Stomach (tissue), 9 donors: ENCODE results near the gene ZNF814. TPM values are rescaled to one million over a fixed set of nuclear protein-coding genes. Genes with fewer than 3 reads are reported as not detected.
"Not testable (repeated sequence)": the region's sequence is repeated elsewhere in the genome, so short reads cannot be mapped to it uniquely, and the experiment has no call there.

ENCODE experiments used
- DNase-seq, 2 donors: peaks; one replicate each; pipeline versions ENCODE4 v3.0.0 to v3.0.0-alpha.2; 2013 to 2019
- H3K27ac ChIP-seq, 5 donors: fragments of 200-600 bp in 4 of 5; sonication (generic) in 4 of 5; one replicate each; pipeline ENCODE4 v1.5.1; 2013 to 2019; ENCODE audit warnings: mild to moderate bottlenecking in 1 of 5, moderate library complexity in 1 of 5
- H3K27me3 ChIP-seq, 3 donors: fragments of 200-600 bp; sonication (generic); one replicate each; pipeline ENCODE4 v1.5.1; 2017 to 2019; ENCODE audit warnings: mixed run types in 1 of 3
- H3K36me3 ChIP-seq, 4 donors: fragments of 200-600 bp; sonication (generic); 1 replicate in 3 of 4; 2 replicates in 1 of 4; pipeline ENCODE4 v1.5.1; 2016 to 2019
- H3K4me1 ChIP-seq, 4 donors: fragments of 200-600 bp; sonication (generic); one replicate each; pipeline ENCODE4 v1.5.1; 2016 to 2019
- H3K4me3 ChIP-seq, 4 donors: fragments of 200-600 bp; sonication (generic) in 3 of 4; one replicate each; pipeline ENCODE4 v1.5.1; 2016 to 2019; ENCODE audit warnings: mild to moderate bottlenecking in 1 of 4
- H3K9me3 ChIP-seq, 4 donors: fragments of 200-600 bp; sonication (generic); one replicate each; pipeline ENCODE4 v1.5.1; 2016 to 2019
- CTCF ChIP-seq, 7 experiments: fragments of 450-650 bp in 4 of 7; fragments of 200-600 bp in 3 of 7; sonication (generic) in 3 of 7; IDR thresholded peaks; one replicate each; pipeline ENCODE4 v1.5.1; 2016 to 2019; ENCODE audit warnings: antibody characterized with exemption in 7 of 7, control low read depth in 2 of 7, mild to moderate bottlenecking in 1 of 7
- EP300 ChIP-seq: sonication (generic); formaldehyde crosslinking; IDR thresholded peaks from one replicate; pipeline ENCODE4 v1.6.1; 2017; ENCODE audit warnings: antibody characterized with exemption
- POLR2A ChIP-seq, 4 donors: fragments of 450-650 bp; IDR thresholded peaks; one replicate each; pipeline ENCODE4 v1.6.1; 2016; ENCODE audit warnings: antibody characterized with exemption in 4 of 4, control low read depth in 2 of 4, mild to moderate bottlenecking in 1 of 4, moderate library complexity in 1 of 4
- POLR2AphosphoS5 ChIP-seq, 3 donors: sonication (generic); formaldehyde crosslinking; IDR thresholded peaks; one replicate each; pipeline ENCODE4 v1.6.1; 2016; ENCODE audit warnings: antibody characterized with exemption in 3 of 3
- WGBS, 5 donors: extraction: QIAGEN DNeasy Blood & Tissue Kit in 3 of 5; methylation state at CpG; one replicate each; pipeline versions ENCODE4 v1.1.5 to v1.1.7; 2013 to 2018; 5-methylcytosine and 5-hydroxymethylcytosine counted together
- intact Hi-C: fragments of 100-400 bp; cut with DNase I; formaldehyde crosslinking; loops from one replicate; pipeline ENCODE4 v1.15.1; 2023; ENCODE audit warnings: low total_unique reads
- polyA plus RNA-seq, 3 donors: library from polyadenylated mRNA; stranded (reverse); fragments of 200-250 nt; gene quantifications; one replicate each; pipeline ENCODE4 v1.2.3, GENCODE V29; 2013
- total RNA-seq, 5 donors: library from RNA; depleted of rRNA; stranded (reverse); fragments of >200 nt; gene quantifications; one replicate each; pipeline versions ENCODE4 v1.1.0 to v1.2.3, GENCODE V29; 2014 to 2016
- donor health status: healthy with polysubstance abuse.
- donor health status: Bipolar disorder and iron deficiency.
- donor health status: healthy.

Gene ZNF814
- total and polyA plus RNA-seq, 8 donors = 0.45 to 31.0 (median 5.0) TPM

- WGBS, 5 donors = 31 to 40% (median 38%) methylated on average over 16 to 22 of the region's 22 CpGs
- Histone ChIP-seq H3K4me1 (peaks cover 7 to 36% (median 20%) of the 10 kb centered on the region in 4 donors), H3K27ac (peak within 1 kb of the TSS in 4 of 5 donors; percentile 13 to 67 (median 52)), H3K9me3 (no peaks in the 10 kb centered on the region), H3K36me3 (peaks cover 0 to 15% (median 8%) of the 10 kb centered on the region in 4 donors), H3K4me3 (peak within 1 kb of the TSS; percentile 40 to 44 (median 40)), H3K27me3 (no peaks in the 10 kb centered on the region)
- intact Hi-C loops = no loop called here
- DNase-seq = peak; percentile 51 to 91
- no peak for TF ChIP-seq EP300
- peak in 4 of 7 experiments; percentile 7 to 29 (median 13) for TF ChIP-seq CTCF (IDR thresholded peaks at IDR 0.05)
- TF ChIP-seq POLR2A (IDR thresholded peaks at IDR 0.05) = no peak
- peak in 1 of 3 donors; percentile 55 for TF ChIP-seq POLR2AphosphoS5 (IDR thresholded peaks at IDR 0.05)
Measured at GRCh38 chr19:57830071-57830602, 58.7 kb downstream of the ZNF814 start, which contains the start of gene ZNF587B. Gene ZNF587B (plus strand): TSS chr19:57830299. CDS start chr19:57830529, 230 bp downstream.

- H3K4me1 ChIP-seq = peaks cover 7 to 38% (median 23%) of the 10 kb centered on the region in 4 donors
- H3K9me3 ChIP-seq = no peaks in the 10 kb centered on the region
- no peak overlapping the region for H3K4me3 ChIP-seq
- H3K36me3 ChIP-seq = peaks cover 0 to 15% (median 10%) of the 10 kb centered on the region in 4 donors
- DNase-seq = peak in 1 of 2 donors; percentile 60
- H3K27ac ChIP-seq = peak overlapping the region in 1 of 5 donors; percentile 67
- TF ChIP-seq POLR2AphosphoS5 (IDR thresholded peaks at IDR 0.05) (no peak), CTCF (IDR thresholded peaks at IDR 0.05) (no peak), EP300 (no peak), POLR2A (IDR thresholded peaks at IDR 0.05) (no peak)
- intact Hi-C loops = no loop called here
- H3K27me3 ChIP-seq = no peaks in the 10 kb centered on the region
- WGBS, 5 donors = 31 to 63% (median 40%) methylated on average over 5 of the region's 5 CpGs
Measured at GRCh38 chr19:57829316-57829715, 59.5 kb downstream of the ZNF814 start.

GRCh38 chr19:57825511-57825910, 63.3 kb downstream of the ZNF814 start:
- no peak overlapping the region for H3K4me3 ChIP-seq
- peaks cover 0 to 27% (median 10%) of the 10 kb centered on the region in 4 donors for H3K36me3 ChIP-seq
- H3K27me3 ChIP-seq = no peaks in the 10 kb centered on the region
- peaks cover 20 to 63% (median 47%) of the 10 kb centered on the region in 4 donors for H3K4me1 ChIP-seq
- intact Hi-C loops = no loop called here
- WGBS, 5 donors = 86 to 93% (median 90%) methylated on average over 6 of the region's 6 CpGs
- H3K27ac ChIP-seq = no peak overlapping the region
- H3K9me3 ChIP-seq = no peaks in the 10 kb centered on the region
- no peak for DNase-seq
- TF ChIP-seq EP300 = no peak

GRCh38 chr19:57823608-57824007, 65.2 kb downstream of the ZNF814 start:
- DNase-seq, H3K9me3 ChIP-seq, intact Hi-C loops, H3K27me3 ChIP-seq, H3K4me3 ChIP-seq: not testable (repeated sequence)
- Histone ChIP-seq H3K4me1 (peaks cover 15 to 57% (median 45%) of the 10 kb centered on the region in 4 donors), H3K36me3 (peaks cover 0 to 27% (median 10%) of the 10 kb centered on the region in 4 donors), H3K27ac (peak overlapping the region in 1 of 5 donors; percentile 3)
- WGBS, 5 donors = 41 to 79% (median 53%) methylated on average over 4 of the region's 4 CpGs

- Histone ChIP-seq H3K4me1 (peaks cover 15 to 55% (median 45%) of the 10 kb centered on the region in 4 donors), H3K36me3 (peaks cover 0 to 27% (median 10%) of the 10 kb centered on the region in 4 donors)
- H3K4me3 ChIP-seq, H3K9me3 ChIP-seq, H3K27me3 ChIP-seq, intact Hi-C loops, H3K27ac ChIP-seq, DNase-seq: not testable (repeated sequence)
- WGBS, 5 donors = 45 to 61% (median 52%) methylated on average over 2 of the region's 2 CpGs
Measured at GRCh38 chr19:57823155-57823554, 65.7 kb downstream of the ZNF814 start.

- 64 to 100% (median 98%) methylated on average over 2 to 3 of the region's 3 CpGs for WGBS, 5 donors
- DNase-seq, H3K27me3 ChIP-seq, H3K9me3 ChIP-seq, intact Hi-C loops: not testable (repeated sequence)
- H3K4me3 ChIP-seq = peak overlapping the region in 1 of 4 donors; percentile 97
- H3K4me1 ChIP-seq = peaks cover 15 to 53% (median 42%) of the 10 kb centered on the region in 4 donors
- H3K27ac ChIP-seq = peak overlapping the region in 1 of 5 donors; percentile 9
- H3K36me3 ChIP-seq = peaks cover 0 to 22% (median 4%) of the 10 kb centered on the region in 4 donors
Measured at GRCh38 chr19:57821501-57821900, 67.3 kb downstream of the ZNF814 start.

GRCh38 chr19:57821095-57821494, 67.7 kb downstream of the ZNF814 start:
- WGBS, 5 donors = 24 to 47% (median 44%) methylated on average over 1 to 3 of the region's 3 CpGs
- H3K9me3 ChIP-seq, H3K27me3 ChIP-seq, intact Hi-C loops, DNase-seq: not testable (repeated sequence)
- peak overlapping the region; percentile 80 to 97 (median 91) for H3K4me3 ChIP-seq
- peaks cover 0 to 18% (median 2%) of the 10 kb centered on the region in 4 donors for H3K36me3 ChIP-seq
- peaks cover 15 to 53% (median 42%) of the 10 kb centered on the region in 4 donors for H3K4me1 ChIP-seq
- peak overlapping the region in 3 of 5 donors; percentile 89 to 92 (median 92) for H3K27ac ChIP-seq
